ENCODE data around the gene CCDC6. TPM values are rescaled to one million over a fixed set of nuclear protein-coding genes. Genes with fewer than 3 reads are reported as not detected.

The CCDC6 gene
- total RNA-seq, 1 donor from 2014 or later: 16.2 TPM

DNA sequence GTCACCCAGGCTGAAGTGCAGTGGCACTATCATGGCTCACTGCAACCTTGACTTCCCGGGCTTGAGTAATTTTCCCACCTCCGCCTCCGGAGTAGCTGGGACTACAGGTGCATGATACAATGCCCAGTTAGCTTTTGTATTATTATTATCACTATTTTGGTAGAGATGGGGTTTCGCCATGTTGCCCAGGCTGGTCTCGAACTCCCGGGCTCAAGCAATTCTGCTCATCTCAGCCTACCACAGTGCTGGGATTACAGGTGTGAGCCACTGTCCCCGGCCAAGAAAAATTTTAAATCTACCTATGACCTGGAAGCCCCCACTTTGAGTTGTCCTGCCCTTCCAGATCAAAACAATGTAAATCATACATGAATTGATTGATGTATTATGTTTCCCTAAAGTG is 38.8 kb downstream of the CCDC6 start:
- ATAC-seq: no peak
- no peak for DNase-seq (ENCODE audit: missing footprints)
- intact Hi-C loops (cut with DNase I): loop anchor here (10.0 kb wide), 1 partner anchor 167 kb away; no protein-coding TSS in a partner anchor

DNA sequence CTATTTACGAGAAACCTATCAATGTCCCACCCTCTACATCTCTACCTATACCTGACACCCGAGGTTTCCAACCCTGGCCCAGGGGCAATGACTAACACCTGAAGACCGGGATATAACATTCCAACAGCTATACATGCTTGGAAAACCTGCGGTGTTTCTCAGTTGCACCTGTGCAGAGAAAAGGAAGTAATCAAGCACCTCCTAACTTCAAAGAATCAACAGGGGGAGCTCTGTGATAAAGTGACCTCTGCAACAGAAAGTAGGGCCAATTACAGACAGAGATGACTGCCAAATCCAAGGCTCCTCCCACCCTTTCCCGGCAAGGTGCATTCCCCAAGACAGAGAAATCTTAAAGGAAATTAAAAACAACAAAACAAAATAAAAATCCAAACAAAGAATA is 41.3 kb downstream of the CCDC6 start:
- intact Hi-C loops (cut with DNase I): loop anchor here (2.0 to 10.0 kb wide), 2 partner anchors 42 to 170 kb away; partner anchors contain the start of gene CCDC6
- DNase-seq (ENCODE audit: missing footprints) (no peak), ATAC-seq (peak; percentile 68)

DNA sequence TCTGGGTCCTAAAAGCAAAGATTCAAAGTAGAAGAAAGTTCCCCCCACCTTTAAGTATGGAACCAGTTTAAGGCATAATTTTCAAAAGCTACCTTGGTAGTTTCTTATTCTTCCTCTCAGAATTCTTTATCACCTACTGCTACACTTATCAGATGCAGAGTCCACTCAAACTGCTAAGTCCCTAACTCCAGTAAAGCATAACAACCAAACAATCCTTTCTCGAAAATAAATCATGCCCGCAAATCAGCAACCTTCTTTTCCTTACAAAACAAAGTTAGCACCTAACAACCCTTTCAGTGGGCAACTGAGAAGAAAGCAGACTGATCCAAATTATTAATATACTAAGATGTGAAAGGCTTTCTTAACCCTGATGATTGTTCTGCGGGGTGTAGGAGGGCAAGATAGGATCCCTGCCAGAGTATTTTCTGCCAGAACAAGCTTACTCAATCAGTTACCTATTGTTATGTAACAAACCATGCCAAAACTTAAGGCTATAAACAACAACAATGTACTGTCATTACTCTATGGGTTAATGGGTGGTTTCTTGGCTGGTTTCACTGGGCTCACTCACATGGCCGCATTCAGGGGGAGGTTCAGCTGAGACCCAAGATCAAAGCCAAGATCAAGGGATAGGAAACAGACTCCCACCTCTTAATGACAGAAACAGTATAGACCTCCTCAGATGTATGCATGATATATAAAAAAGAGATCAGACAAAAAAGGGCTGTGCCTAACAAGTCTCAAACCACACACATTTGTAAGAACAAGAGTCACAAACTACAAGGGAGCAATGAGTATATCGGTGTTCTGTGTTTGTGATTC is 42.0 kb downstream of the CCDC6 start:
- ATAC-seq (no peak), DNase-seq (ENCODE audit: missing footprints) (no peak)
- intact Hi-C loops (cut with DNase I): loop anchor here (2.0 to 10.0 kb wide), 2 partner anchors 42 to 170 kb away; partner anchors contain the start of gene CCDC6

DNA sequence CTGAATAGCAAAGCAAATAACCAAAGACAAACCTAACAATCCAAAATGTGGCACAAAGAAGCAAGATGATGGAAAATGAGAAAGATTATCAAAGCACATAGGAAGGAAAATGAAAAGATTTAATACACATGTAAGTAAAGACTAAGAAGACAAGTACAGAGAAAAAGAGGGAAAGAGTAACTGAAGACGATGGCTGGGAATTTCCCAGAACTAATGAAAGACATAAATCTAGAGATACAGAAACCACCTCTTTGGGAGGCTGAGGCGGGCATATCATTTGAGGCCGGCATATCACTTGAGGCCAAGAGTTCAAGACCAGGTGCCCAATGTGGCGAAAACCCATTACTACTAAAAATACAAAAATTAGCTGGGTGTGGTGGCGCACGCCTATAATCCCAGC is 46.8 kb downstream of the CCDC6 start:
- ATAC-seq: no peak
- no peak for DNase-seq (ENCODE audit: missing footprints)
- intact Hi-C loops (cut with DNase I): no loop called here

DNA sequence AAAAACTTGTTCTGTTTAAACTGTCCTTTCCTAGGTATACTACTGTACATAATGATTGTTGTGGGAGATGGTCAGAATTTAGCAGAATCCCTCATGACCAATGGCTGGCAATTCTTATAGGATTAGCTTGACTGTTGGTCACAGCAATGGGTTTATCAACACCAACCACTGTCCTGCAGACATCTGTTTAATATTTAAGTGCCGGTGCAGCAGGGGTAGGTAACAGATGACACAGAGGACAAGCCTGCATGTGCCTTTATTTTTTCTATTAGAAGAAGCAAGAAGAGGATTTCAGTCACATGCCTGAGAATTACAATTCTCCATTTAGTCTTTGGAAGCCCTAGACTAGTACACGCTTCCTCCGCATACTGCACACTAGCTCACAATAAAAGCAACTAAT is 48.4 kb downstream of the CCDC6 start:
- ATAC-seq (no peak), DNase-seq (ENCODE audit: missing footprints) (no peak)
- intact Hi-C loops (cut with DNase I): no loop called here

DNA sequence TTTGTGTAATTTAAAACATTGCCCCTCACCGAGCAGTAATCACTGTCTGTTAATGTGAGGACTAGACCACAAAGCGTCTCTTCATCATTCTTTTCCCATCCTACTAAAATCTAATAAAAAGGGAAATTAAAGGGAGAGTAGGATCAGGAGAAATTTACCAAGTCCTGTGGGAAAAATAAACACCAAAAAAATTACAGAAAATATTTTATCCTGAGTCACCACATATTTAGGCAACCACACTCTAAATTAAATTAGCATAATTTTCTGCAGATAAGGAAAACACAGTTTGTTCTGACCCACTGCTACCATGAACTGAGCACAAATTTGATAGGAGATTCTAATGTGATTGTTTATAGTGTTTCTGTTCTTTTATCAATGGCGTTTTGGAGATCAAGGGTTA is 49.3 kb downstream of the CCDC6 start:
- no peak for ATAC-seq
- intact Hi-C loops (cut with DNase I): no loop called here

DNA sequence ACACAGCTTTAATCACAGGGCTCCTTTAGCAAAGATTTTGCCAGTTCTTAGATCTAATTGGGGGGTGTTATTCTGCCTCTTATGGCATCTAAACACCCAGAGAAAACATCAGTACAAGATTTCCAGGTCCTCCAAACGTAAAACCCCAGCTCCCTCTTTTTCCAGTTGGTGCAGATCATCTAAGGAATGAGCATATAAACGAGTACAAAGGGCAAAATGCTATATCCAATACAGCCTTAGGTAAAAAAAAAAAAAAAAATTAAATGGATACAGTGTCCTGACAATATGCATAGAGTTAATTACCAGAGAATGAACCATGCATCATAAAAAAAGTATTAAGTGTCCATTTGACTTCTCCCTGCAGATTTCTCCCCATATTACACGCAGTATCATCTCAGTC is 50.3 kb downstream of the CCDC6 start:
- ATAC-seq: no peak

More for the DNA sequence above, 49.3 kb downstream of the CCDC6 start:
- DNase-seq (ENCODE audit: missing footprints): no peak

DNA sequence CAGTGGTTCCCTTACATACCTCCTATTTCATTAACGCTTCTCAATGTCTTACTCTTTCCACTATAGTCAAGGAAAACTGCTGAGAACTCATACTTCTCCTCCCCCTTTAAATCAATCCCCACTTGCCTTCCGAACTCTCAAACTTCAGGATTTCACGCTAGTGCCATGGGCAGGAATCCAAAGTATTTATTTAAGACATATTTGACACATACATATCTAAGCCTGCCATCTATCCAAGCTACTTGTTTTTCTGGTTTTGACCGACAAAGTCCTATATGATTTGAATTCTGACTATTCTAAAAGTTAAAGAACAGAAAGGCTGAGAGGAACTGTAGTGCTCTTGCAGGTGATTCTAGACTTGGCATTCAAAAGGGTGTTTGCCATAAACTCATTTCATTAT is 51.8 kb downstream of the CCDC6 start:
- DNase-seq (ENCODE audit: missing footprints) (no peak), ATAC-seq (no peak)
- intact Hi-C loops (cut with DNase I): no loop called here

More for the DNA sequence above, 50.3 kb downstream of the CCDC6 start:
- no peak for DNase-seq (ENCODE audit: missing footprints)
- intact Hi-C loops (cut with DNase I): no loop called here

DNA sequence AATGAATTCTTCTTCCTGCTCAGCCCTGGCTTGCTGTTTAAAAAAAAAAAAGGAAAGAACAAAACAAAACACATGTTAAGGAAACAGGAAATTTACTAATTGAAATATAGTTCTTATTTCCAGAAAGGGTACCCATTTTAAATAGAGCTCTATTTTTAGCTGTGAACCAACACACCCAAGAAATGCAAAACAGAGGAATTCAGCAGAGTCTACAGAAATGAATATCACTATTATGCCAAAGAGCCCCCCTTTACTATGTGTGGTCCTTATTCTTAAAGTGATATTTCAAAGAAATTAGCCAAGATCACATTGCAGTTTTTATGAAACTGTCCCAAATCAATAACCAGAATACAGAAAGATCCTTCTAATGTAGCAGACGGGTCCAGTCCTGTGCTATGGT is 53.7 kb downstream of the CCDC6 start:
- no peak for DNase-seq (ENCODE audit: missing footprints)
- intact Hi-C loops (cut with DNase I): no loop called here
- no peak for ATAC-seq

DNA sequence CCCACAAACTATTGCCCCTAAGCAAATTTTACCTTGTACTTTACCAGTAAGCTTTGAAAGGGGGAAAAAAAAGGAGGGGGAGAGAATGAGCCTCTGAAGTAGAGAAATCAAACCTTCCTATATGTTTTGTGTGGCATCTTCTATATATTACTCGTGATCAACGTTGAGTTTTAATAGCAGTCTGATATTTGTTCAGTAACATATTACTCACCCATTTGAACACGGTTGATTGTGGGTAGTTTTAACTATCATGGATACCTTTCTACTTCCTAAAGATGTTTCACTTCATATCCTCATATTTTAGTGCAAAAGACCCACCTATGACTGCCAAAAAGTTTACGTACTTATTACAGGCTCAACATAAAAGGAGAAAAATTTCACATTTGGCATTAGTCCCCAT is 54.5 kb downstream of the CCDC6 start:
- intact Hi-C loops (cut with DNase I): no loop called here
- ATAC-seq (no peak), DNase-seq (ENCODE audit: missing footprints) (no peak)

DNA sequence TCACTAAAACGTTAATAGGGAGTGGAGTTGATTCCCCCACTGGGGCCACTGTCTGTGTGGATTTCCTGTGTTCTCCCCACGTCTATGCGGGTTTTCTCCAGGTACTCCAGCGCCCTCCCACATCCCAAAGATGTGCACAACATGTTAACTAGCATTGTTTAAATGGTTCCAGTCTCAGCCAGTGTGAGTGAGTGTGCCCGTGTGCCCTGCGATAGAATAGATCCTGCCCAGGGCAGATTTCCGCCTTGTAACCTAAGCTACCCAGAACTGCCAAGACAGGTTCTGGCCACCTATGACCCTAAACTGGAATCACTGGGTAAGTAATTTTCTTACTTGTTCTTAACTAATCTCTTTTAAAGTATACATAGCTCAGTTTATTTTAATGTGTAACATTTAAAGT is 58.5 kb downstream of the CCDC6 start:
- DNase-seq (ENCODE audit: missing footprints): no peak
- ATAC-seq: no peak
- intact Hi-C loops (cut with DNase I): no loop called here

DNA sequence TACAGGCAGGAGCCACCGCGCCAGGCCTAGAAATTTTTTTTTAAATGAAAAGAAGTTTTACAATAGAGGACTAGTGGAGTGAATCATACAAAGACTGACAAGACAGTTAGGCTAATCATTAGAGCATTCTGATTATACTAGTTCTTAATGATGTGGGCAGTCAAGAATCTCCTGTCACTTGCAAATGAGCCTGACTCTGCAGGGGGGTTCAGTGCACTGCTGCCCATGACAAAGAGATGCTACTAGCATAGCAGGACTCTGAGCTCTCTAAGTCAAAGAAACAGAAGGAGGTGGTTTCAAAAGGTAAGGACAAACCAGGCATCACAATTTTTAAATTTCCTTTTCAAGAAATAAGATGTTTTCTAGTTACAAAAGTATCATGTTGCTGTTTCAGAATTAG is 59.0 kb downstream of the CCDC6 start:
- ATAC-seq (no peak), DNase-seq (ENCODE audit: missing footprints) (no peak)
- intact Hi-C loops (cut with DNase I): no loop called here

DNA sequence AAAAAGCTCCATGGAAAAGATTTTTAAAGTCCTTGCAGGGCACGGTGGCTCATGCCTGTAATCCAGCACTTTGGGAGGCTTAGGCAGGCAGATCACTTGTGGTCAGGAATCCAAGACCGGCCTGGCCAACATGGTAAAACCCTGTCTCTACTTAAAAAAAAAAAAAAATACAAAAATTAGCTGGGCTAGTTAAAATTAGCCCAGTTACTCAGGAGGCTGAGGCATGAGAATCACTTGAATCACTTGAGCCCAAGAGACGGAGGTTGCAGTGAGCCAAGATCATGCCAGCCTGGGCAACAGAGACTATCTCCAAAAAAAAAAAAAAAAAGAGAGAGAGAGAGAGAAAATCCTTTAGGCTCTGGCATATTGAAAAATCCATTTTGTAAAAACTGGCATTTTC is 61.9 kb downstream of the CCDC6 start:
- ATAC-seq: no peak
- no peak for DNase-seq (ENCODE audit: missing footprints)
- intact Hi-C loops (cut with DNase I): no loop called here

DNA sequence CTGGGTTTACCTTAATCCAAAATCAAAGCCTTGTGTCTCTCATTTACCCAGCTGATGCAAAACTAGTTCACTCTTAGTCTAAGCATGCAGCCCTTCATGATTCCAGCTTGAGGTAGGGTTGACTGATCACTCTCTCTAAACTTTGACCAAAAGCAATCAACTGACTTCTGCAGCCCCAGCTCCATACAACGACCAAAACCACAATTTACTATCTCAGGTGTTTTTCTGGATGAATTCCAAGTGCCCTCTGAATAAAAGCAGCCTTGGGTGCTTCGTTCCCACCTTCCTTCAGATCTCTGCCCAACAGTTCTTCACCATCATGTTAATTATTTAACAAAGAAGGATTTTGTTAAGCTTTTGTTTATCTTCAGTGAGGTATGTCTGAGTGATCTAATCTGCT is 62.6 kb downstream of the CCDC6 start:
- no peak for ATAC-seq
- intact Hi-C loops (cut with DNase I): no loop called here
- no peak for DNase-seq (ENCODE audit: missing footprints)

DNA sequence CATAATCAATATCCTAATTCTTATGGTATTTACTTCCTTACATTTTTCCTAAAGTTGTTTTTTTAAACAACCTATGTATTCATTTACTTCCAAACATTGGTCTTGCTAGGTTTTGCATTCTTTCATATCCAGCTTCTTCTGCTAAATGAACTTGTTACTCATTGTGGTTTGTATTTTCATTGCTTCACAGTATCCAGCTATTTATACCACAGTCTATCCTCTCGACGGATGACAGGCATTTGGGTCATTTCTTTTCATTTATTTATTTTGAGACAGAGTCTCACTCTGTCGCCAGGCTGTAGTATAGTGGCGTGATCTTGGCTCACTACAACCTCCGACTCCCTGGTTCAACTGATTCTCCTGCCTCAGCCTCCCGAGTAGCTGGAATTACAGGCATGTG is 66.8 kb downstream of the CCDC6 start:
- no peak for ATAC-seq
- intact Hi-C loops (cut with DNase I): no loop called here
- no peak for DNase-seq (ENCODE audit: missing footprints)

DNA sequence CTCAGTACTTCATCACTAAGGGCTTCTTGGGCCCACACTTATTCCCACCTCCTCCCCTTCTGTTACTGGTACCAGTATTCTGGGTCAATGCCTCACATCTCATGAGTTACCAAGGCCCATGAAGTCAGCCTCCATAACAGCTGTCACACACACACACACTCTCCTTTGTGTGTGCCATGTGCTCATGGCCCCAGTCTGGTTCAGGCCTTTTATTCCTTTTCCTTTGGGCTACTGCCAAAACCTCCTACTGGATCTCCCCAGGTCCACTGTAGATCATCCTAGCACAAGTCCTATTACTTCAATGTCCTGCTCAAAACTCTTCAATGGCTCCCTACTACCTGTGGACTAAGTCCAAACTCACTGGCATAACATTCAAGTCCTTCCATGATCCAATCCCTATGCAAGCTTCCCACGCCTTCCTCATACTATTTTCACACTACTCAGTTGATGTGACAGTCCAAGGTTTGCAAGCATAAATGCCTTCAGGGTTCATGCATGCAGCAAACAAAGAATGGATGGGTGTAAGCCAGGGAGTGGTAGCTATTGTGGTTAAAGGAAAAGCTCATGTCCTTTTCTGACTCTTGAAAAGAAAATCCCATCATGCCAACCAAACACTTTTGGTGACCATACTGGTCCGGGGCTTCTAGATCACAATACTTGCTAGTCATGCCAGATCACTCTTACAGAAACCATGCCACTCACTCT is 68.1 kb downstream of the CCDC6 start:
- DNase-seq (ENCODE audit: missing footprints) (no peak), ATAC-seq (peak; percentile 15)
- intact Hi-C loops (cut with DNase I): no loop called here

DNA sequence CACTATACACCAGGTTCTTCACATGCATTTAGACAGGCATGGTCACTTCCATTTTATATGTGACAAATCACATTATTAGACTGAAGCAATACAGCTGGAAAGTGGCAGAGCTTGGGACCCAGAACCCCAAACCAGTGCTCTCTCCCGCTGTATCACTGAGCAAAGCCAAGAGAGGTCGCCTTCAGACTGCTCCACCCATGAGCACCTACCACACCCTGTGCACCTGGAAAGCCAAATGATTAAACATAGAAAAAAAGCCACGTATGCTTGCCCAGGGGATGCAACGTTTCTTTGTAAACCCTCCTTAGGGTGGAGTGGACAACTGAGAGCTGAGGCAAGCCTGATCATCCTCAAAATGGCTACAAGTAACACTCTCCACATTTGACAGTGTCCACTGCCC is 72.5 kb downstream of the CCDC6 start:
- ATAC-seq (no peak), DNase-seq (ENCODE audit: missing footprints) (no peak)
- intact Hi-C loops (cut with DNase I): loop anchor here (5.0 kb wide), 1 partner anchor 73 kb away; the partner anchor contains the start of gene CCDC6

DNA sequence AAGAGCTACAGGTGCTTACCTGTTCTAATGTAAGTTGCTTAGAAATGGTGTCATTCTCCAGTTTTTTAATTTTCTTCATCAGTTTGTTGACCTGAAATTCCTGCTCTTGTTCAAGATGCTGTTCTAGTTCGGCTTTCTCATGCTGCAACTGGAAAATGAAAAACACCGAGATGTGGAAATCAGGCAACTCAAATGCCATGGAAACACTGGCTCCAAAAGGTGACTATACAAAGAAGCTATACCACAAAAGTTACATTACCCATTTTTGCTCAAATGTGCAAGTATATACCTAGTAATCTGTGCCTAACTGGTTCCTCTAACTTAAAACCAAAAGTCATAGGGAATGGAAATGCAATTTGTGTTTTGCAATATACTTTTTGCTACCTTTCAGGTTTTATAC is 73.8 kb downstream of the CCDC6 start:
- intact Hi-C loops (cut with DNase I): loop anchor here (5.0 kb wide), 1 partner anchor 75 kb away; the partner anchor contains the start of gene CCDC6

DNA sequence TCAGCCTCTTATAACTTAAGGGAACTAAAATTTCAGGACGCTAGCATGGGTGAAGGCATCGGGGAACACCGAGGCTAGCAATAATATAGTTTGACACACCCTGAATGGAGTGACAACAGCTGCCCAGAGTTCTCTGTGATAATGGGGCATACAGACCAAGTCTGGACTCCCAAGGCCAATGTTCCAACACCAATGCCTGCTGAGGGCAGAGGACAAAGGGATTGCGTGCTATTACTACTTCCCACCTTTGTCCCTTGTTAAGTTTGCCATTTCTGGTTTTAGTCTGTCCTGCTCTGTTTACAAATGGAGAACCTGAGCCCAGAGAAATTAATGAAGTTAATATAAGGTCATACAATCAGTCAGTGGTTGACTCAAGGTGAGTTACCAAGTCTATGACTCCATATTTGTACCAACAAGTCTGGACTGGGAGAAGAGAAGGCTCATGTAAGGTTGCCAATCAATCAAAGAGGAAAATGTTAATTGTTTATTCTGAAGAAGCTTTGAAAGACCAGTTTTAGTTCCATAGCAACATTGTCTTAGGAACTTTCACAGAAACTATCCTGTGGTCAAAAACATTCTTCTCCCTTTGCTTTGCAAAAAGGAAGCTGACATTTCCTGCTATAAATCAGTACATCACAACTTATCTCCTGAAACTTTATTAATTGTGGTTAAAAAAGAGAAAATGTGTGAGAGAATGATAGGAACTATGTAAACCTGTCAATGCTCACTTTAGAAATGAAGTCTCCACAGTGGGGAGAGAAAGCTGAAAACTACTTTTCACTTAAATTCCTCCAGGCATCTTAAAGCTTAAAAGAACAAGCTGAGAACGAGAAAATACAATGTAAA is 74.5 kb downstream of the CCDC6 start:
- intact Hi-C loops (cut with DNase I): loop anchor here (5.0 kb wide), 1 partner anchor 75 kb away; the partner anchor contains the start of gene CCDC6
- ATAC-seq (no peak), DNase-seq (ENCODE audit: missing footprints) (no peak)

More for the DNA sequence above, 73.8 kb downstream of the CCDC6 start:
- ATAC-seq (no peak), DNase-seq (ENCODE audit: missing footprints) (no peak)
